ENCODE data around the gene CHMP4A. TPM values are rescaled to one million over a fixed set of nuclear protein-coding genes. Genes with fewer than 3 reads are reported as not detected.
A peak's percentile ranks its signal among the peaks of the same experiment; 100 is the strongest.

CHMP4A gene
- polyA plus RNA-seq, 1 donor from 2014 or later = 55.3 TPM

GRCh38 chr14:24194873-24195185 is 18.5 kb downstream of the CHMP4A start:
- Histone ChIP-seq H3K36me3 (ENCODE audit: insufficient read depth, low read length) (no peaks in the 10 kb centered on the region), H3K4me3 (ENCODE audit: low read length) (peak overlapping the region; percentile 92), H4K20me1 (ENCODE audit: insufficient read depth) (no peaks in the 10 kb centered on the region), H3F3A (ENCODE audit: insufficient read depth, low read length, poor library complexity, severe bottlenecking) (no peaks in the 10 kb centered on the region), H2AFZ (ENCODE audit: low read depth, low read length) (peak overlapping the region; percentile 73), H3K9ac (ENCODE audit: low read length) (peak overlapping the region; percentile 93), H3K79me2 (replicated peaks; ENCODE audit: insufficient read depth, low read length) (peaks cover 3% of the 10 kb centered on the region), H3K9me3 (ENCODE audit: low read length) (no peaks in the 10 kb centered on the region), H3K27ac (ENCODE audit: low read length) (peak overlapping the region; percentile 92), H3K27me3 (ENCODE audit: insufficient read depth, low read depth, low read length) (no peaks in the 10 kb centered on the region), H3K4me2 (ENCODE audit: low read length) (peak overlapping the region; percentile 76), H3K9me2 (ENCODE audit: insufficient read depth, low read length) (no peaks in the 10 kb centered on the region)
- TF ChIP-seq RAD21 (conservative IDR thresholded peaks at IDR 0.05) (no peak), MXI1 (conservative IDR thresholded peaks at IDR 0.05; ENCODE audit: poor library complexity, severe bottlenecking) (no peak), SMC3 (conservative IDR thresholded peaks at IDR 0.05; ENCODE audit: poor library complexity) (no peak), POLR2AphosphoS5 (IDR thresholded peaks at IDR 0.05) (no peak), TAF1 (IDR thresholded peaks at IDR 0.05; ENCODE audit: low read depth) (no peak), EP300 (conservative IDR thresholded peaks at IDR 0.05; ENCODE audit: poor library complexity, severe bottlenecking) (no peak), REST (IDR thresholded peaks at IDR 0.05; ENCODE audit: borderline replicate concordance) (no peak), EZH2 (IDR thresholded peaks at IDR 0.05; ENCODE audit: borderline replicate concordance, insufficient read depth, low read length, poor library complexity, severe bottlenecking) (no peak), CTCF (IDR thresholded peaks at IDR 0.05; ENCODE audit: poor library complexity, severe bottlenecking) (no peak)

GRCh38 chr14:24194186-24194872 is 19.0 kb downstream of the CHMP4A start:
- Histone ChIP-seq H3K27me3 (ENCODE audit: insufficient read depth, low read depth, low read length) (no peaks in the 10 kb centered on the region), H4K20me1 (ENCODE audit: insufficient read depth) (no peaks in the 10 kb centered on the region), H3K9me3 (ENCODE audit: low read length) (no peaks in the 10 kb centered on the region), H3K4me3 (ENCODE audit: low read length) (peak overlapping the region; percentile 92), H3F3A (ENCODE audit: insufficient read depth, low read length, poor library complexity, severe bottlenecking) (no peaks in the 10 kb centered on the region), H3K27ac (ENCODE audit: low read length) (peak overlapping the region; percentile 92), H3K9me2 (ENCODE audit: insufficient read depth, low read length) (no peaks in the 10 kb centered on the region), H3K9ac (ENCODE audit: low read length) (peak overlapping the region; percentile 93), H3K36me3 (ENCODE audit: insufficient read depth, low read length) (no peaks in the 10 kb centered on the region), H2AFZ (ENCODE audit: low read depth, low read length) (peak overlapping the region; percentile 73), H3K79me2 (replicated peaks; ENCODE audit: insufficient read depth, low read length) (peaks cover 3% of the 10 kb centered on the region), H3K4me2 (ENCODE audit: low read length) (peak overlapping the region; percentile 76)
- TF ChIP-seq CTCF (IDR thresholded peaks at IDR 0.05; ENCODE audit: poor library complexity, severe bottlenecking) = no peak
- TF ChIP-seq RAD21 (conservative IDR thresholded peaks at IDR 0.05) = no peak
- no peak for TF ChIP-seq TAF1 (IDR thresholded peaks at IDR 0.05; ENCODE audit: low read depth)
- no peak for TF ChIP-seq EP300 (conservative IDR thresholded peaks at IDR 0.05; ENCODE audit: poor library complexity, severe bottlenecking)
- TF ChIP-seq SMC3 (conservative IDR thresholded peaks at IDR 0.05; ENCODE audit: poor library complexity) = no peak
- no peak for TF ChIP-seq EZH2 (IDR thresholded peaks at IDR 0.05; ENCODE audit: borderline replicate concordance, insufficient read depth, low read length, poor library complexity, severe bottlenecking)
- no peak for TF ChIP-seq POLR2AphosphoS5 (IDR thresholded peaks at IDR 0.05)
- TF ChIP-seq MXI1 (conservative IDR thresholded peaks at IDR 0.05; ENCODE audit: poor library complexity, severe bottlenecking) = no peak
- TF ChIP-seq REST (IDR thresholded peaks at IDR 0.05; ENCODE audit: borderline replicate concordance) = no peak

Measured in neural cell (in vitro differentiated cells).